ENCODE measurements around the gene NCOA5. TPM values are rescaled to one million over a fixed set of nuclear protein-coding genes. Genes with fewer than 3 reads are reported as not detected.

NCOA5 gene
- total and polyA plus RNA-seq, 4 donors = 3.2 to 10.4 (median 8.7) TPM

DNA sequence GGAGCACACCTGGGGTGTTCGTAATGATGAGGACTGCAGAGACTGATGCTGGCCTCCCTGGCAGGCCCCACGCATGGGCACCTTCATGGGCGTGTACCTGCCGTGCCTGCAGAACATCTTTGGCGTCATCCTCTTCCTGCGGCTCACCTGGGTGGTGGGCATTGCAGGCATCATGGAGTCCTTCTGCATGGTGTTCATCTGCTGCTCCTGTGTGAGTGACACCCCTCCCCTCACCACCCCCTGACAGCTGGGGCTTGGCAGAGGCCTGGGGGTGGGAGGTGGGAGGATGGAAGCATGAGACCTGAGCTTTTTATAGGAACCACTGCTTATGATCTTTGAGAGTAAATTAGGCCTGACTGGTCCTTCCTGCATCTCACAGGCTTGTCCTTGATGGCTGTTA lies 54.0 kb downstream of the NCOA5 start:
- no peak overlapping the region for H3K4me3 ChIP-seq (ENCODE audit: low read depth in 1 of 3, low read length in 3 of 3)
- H3K27me3 ChIP-seq (ENCODE audit: control insufficient read depth in 4 of 4, insufficient read depth in 4 of 4, low read length in 3 of 4) = peaks cover 0 to 17% (median 7%) of the 10 kb centered on the region in 4 donors
- no peaks in the 10 kb centered on the region for H3K36me3 ChIP-seq (ENCODE audit: control insufficient read depth in 4 of 4, insufficient read depth in 3 of 4, low read depth in 1 of 4, low read length in 3 of 4)
- no peak overlapping the region for H3K9ac ChIP-seq (ENCODE audit: low read depth in 1 of 2, low read length in 2 of 2)
- no peak for DNase-seq (ENCODE audit: low spot score)
- no peak overlapping the region for H3K27ac ChIP-seq (ENCODE audit: low read depth in 1 of 2, low read length in 2 of 2)
- TF ChIP-seq EGR1 (IDR thresholded peaks at IDR 0.05; ENCODE audit: low read depth in 2 of 2) (no peak), NR2F2 (IDR thresholded peaks at IDR 0.05) (no peak), GABPA (IDR thresholded peaks at IDR 0.05 in 1 of 2, conservative IDR thresholded peaks at IDR 0.05 in 1 of 2) (no peak), CTCF (IDR thresholded peaks at IDR 0.05; ENCODE audit: low read depth, low read length, missing input control) (no peak), HNF4G (IDR thresholded peaks at IDR 0.05) (no peak), JUND (IDR thresholded peaks at IDR 0.05) (no peak)
- TF ChIP-seq, protein P1, sequence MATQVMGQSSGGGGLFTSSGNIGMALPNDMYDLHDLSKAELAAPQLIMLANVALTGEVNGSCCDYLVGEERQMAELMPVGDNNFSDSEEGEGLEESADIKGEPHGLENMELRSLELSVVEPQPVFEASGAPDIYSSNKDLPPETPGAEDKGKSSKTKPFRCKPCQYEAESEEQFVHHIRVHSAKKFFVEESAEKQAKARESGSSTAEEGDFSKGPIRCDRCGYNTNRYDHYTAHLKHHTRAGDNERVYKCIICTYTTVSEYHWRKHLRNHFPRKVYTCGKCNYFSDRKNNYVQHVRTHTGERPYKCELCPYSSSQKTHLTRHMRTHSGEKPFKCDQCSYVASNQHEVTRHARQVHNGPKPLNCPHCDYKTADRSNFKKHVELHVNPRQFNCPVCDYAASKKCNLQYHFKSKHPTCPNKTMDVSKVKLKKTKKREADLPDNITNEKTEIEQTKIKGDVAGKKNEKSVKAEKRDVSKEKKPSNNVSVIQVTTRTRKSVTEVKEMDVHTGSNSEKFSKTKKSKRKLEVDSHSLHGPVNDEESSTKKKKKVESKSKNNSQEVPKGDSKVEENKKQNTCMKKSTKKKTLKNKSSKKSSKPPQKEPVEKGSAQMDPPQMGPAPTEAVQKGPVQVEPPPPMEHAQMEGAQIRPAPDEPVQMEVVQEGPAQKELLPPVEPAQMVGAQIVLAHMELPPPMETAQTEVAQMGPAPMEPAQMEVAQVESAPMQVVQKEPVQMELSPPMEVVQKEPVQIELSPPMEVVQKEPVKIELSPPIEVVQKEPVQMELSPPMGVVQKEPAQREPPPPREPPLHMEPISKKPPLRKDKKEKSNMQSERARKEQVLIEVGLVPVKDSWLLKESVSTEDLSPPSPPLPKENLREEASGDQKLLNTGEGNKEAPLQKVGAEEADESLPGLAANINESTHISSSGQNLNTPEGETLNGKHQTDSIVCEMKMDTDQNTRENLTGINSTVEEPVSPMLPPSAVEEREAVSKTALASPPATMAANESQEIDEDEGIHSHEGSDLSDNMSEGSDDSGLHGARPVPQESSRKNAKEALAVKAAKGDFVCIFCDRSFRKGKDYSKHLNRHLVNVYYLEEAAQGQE (IDR thresholded peaks at IDR 0.05) = no peak
- TF ChIP-seq, protein P2, sequence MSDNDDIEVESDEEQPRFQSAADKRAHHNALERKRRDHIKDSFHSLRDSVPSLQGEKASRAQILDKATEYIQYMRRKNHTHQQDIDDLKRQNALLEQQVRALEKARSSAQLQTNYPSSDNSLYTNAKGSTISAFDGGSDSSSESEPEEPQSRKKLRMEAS (IDR thresholded peaks at IDR 0.05) = no peak
- no peaks in the 10 kb centered on the region for H3K9me3 ChIP-seq (ENCODE audit: control insufficient read depth in 4 of 4, low read length in 3 of 4)
- 66% methylated on average over 6 of the region's 6 CpGs for WGBS
- peaks cover 0 to 7% (median 3%) of the 10 kb centered on the region in 4 donors for H3K4me1 ChIP-seq (ENCODE audit: control insufficient read depth in 4 of 4, insufficient read depth in 4 of 4, low read length in 3 of 4)

DNA sequence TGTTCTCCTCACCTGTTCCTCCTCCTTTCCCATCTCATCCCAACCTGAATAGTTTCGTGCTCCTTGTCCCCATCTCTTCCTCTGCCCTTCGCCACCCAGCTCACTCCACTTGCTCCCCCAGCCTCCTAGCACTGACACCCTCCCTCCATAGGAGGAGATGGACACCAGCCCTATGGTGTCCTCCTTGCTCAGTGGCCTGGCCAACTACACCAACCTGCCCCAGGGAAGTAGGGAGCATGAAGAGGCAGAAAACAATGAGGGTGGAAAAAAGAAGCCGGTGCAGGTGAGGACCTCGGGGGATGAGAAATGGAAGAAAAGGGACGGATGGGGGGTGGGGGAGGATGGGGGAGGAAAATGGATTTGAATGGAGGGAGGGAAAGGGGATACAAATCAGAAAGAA lies 54.5 kb downstream of the NCOA5 start:
- no peak overlapping the region for H3K27ac ChIP-seq (ENCODE audit: low read depth in 1 of 2, low read length in 2 of 2)
- H3K36me3 ChIP-seq (ENCODE audit: control insufficient read depth in 4 of 4, insufficient read depth in 3 of 4, low read depth in 1 of 4, low read length in 3 of 4) = no peaks in the 10 kb centered on the region
- no peak for DNase-seq (ENCODE audit: low spot score)
- 59% methylated on average over 5 of the region's 5 CpGs for WGBS
- no peak overlapping the region for H3K9ac ChIP-seq (ENCODE audit: low read depth in 1 of 2, low read length in 2 of 2)
- no peak overlapping the region for H3K4me3 ChIP-seq (ENCODE audit: low read depth in 1 of 3, low read length in 3 of 3)
- peaks cover 0 to 7% (median 3%) of the 10 kb centered on the region in 4 donors for H3K4me1 ChIP-seq (ENCODE audit: control insufficient read depth in 4 of 4, insufficient read depth in 4 of 4, low read length in 3 of 4)
- TF ChIP-seq FOXA2 (IDR thresholded peaks at IDR 0.05) = no peak
- peaks cover 0 to 20% (median 10%) of the 10 kb centered on the region in 4 donors for H3K27me3 ChIP-seq (ENCODE audit: control insufficient read depth in 4 of 4, insufficient read depth in 4 of 4, low read length in 3 of 4)
- H3K9me3 ChIP-seq (ENCODE audit: control insufficient read depth in 4 of 4, low read length in 3 of 4) = no peaks in the 10 kb centered on the region

GRCh38 chr20:46034039-46034438 lies 55.7 kb downstream of the NCOA5 start:
- TF ChIP-seq, protein P2 (IDR thresholded peaks at IDR 0.05) = no peak
- TF ChIP-seq ZBTB33 (IDR thresholded peaks at IDR 0.05) = no peak
- TF ChIP-seq EGR1 (IDR thresholded peaks at IDR 0.05; ENCODE audit: low read depth in 2 of 2) = no peak
- TF ChIP-seq ATF3 (IDR thresholded peaks at IDR 0.05) = no peak
- TF ChIP-seq CTCF (IDR thresholded peaks at IDR 0.05; ENCODE audit: low read depth, low read length, missing input control) = no peak
- no peak for TF ChIP-seq JUND (IDR thresholded peaks at IDR 0.05)
- TF ChIP-seq RXRA (IDR thresholded peaks at IDR 0.05) = no peak
- TF ChIP-seq NR2F2 (IDR thresholded peaks at IDR 0.05) = no peak
- no peak for TF ChIP-seq FOXA2 (IDR thresholded peaks at IDR 0.05)
- 82% methylated on average over 3 of the region's 3 CpGs for WGBS
- Histone ChIP-seq H3K9ac (ENCODE audit: low read depth in 1 of 2, low read length in 2 of 2) (no peak overlapping the region), H3K27ac (ENCODE audit: low read depth in 1 of 2, low read length in 2 of 2) (no peak overlapping the region), H3K4me3 (ENCODE audit: low read depth in 1 of 3, low read length in 3 of 3) (no peak overlapping the region), H3K9me3 (ENCODE audit: control insufficient read depth in 4 of 4, low read length in 3 of 4) (no peaks in the 10 kb centered on the region), H3K4me1 (ENCODE audit: control insufficient read depth in 4 of 4, insufficient read depth in 4 of 4, low read length in 3 of 4) (peaks cover 0 to 7% (median 3%) of the 10 kb centered on the region in 4 donors), H3K36me3 (ENCODE audit: control insufficient read depth in 4 of 4, insufficient read depth in 3 of 4, low read depth in 1 of 4, low read length in 3 of 4) (no peaks in the 10 kb centered on the region), H3K27me3 (ENCODE audit: control insufficient read depth in 4 of 4, insufficient read depth in 4 of 4, low read length in 3 of 4) (peaks cover 0 to 22% (median 10%) of the 10 kb centered on the region in 4 donors)
- DNase-seq (ENCODE audit: low spot score) = no peak
